BE2C (cell line): ENCODE measurements around the gene APOBEC3C.

Source experiments
- DNase-seq: peaks from one replicate; pipeline ENCODE4 v3.0.0-alpha.2; 2020
- H3K27me3 ChIP-seq: fragments of 250-450 bp; sonication (Bioruptor Pico); 2 replicates; pipeline ENCODE4 v1.5.1; 2020; ENCODE audit warnings: mild to moderate bottlenecking
- H3K36me3 ChIP-seq: fragments of 250-450 bp; sonication (Bioruptor Pico); 2 replicates; pipeline ENCODE4 v1.5.1; 2020; ENCODE audit warnings: mild to moderate bottlenecking
- H3K4me1 ChIP-seq: fragments of 250-450 bp; sonication (Bioruptor Pico); 2 replicates; pipeline ENCODE4 v1.5.1; 2020
- H3K4me3 ChIP-seq: 2 replicates; pipeline ENCODE4 v1.5.1; 2011; ENCODE audit warnings: low read depth, low read length
- H3K9me3 ChIP-seq: fragments of 250-450 bp; sonication (Bioruptor Pico); 2 replicates; pipeline ENCODE4 v1.5.1; 2020
- CTCF ChIP-seq: IDR thresholded peaks from 2 replicates; pipeline ENCODE4 v1.5.1; 2012; ENCODE audit warnings: mild to moderate bottlenecking, low read depth, low read length

Gene APOBEC3C

GRCh38 chr22:39068033-39068785 is 54.2 kb downstream of the APOBEC3C start:
- H3K36me3 ChIP-seq = no peaks in the 10 kb centered on the region
- DNase-seq = no peak
- no peak overlapping the region for H3K4me3 ChIP-seq
- no peaks in the 10 kb centered on the region for H3K4me1 ChIP-seq
- H3K27me3 ChIP-seq = no peaks in the 10 kb centered on the region
- TF ChIP-seq CTCF = 0 out of 2 replicates have a peak, but pooled peaks have one; percentile 13
- H3K9me3 ChIP-seq = no peaks in the 10 kb centered on the region
